OCI-LY7 (cell line): Measurements from ENCODE around the gene ACAP3.

ENCODE experiments used
- CTCF ChIP-seq: fragments of 200-600 bp; sonication (generic); conservative IDR thresholded peaks from 2 replicates; pipeline ENCODE4 v1.5.1; 2014; ENCODE audit warnings: mild to moderate bottlenecking, antibody characterized with exemption, low read length, moderate library complexity, mixed read lengths
- EZH2phosphoT487 ChIP-seq: fragments of 200-600 bp; sonication (generic); IDR thresholded peaks from 2 replicates; pipeline ENCODE4 v1.6.1; 2018; ENCODE audit warnings: low read depth, borderline replicate concordance, mild to moderate bottlenecking, mixed run types, antibody characterized with exemption, low read length, moderate library complexity, mixed read lengths

DNA sequence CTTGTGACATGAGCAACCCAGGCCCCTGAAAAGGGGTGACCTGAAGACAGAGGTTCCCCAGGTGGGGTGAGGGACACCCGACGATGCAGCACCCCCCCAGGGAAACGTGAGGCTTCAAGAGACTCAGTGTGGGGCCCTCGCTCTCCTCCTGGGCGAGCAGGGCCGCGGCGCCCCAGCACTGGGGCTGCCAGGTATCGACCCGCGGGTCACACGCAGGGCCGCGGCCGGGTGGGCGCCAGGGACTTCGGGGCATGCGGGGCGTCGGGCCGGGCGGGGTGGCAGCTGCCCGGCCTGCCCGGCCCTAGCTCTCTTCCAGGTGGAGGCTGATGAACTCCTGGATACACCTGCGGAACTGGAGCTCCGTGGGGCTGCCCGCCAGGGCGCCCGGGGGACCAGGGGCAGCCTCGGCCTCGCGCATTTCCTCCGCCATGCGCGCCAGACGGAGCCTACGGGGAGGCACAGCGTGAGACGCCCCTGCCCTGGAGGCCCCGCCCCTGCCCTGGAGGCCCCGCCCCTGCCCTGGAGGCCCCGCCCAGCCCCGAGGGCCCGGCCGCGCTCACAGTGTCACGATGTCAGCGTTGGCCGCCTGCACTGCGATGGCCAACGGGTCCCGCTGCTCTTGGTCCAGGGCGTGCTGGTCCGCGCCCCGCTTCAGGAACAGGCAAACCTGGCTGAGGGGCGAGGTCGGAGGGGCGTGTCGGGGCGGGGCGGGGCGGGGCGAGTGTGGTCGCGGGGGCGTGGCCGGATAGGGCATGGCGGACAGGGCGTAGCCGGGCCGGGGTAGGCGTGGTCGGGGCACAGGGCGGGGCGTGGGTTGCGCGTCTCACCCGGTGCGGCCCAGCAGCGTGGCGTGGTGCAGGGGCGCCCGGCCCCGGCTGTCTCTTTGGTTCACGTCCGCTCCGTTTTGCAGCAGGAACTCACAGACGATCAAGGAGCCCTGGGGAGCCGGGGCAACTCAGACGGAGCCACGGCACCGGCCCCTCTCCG is 14.2 kb downstream of the ACAP3 start:
- TF ChIP-seq CTCF (no peak), EZH2phosphoT487 (no peak)
